Activated naive CD4-positive, alpha-beta T cell treated with anti-CD3 and anti-CD28 coated beads for 36 hours (primary cell): ENCODE measurements around the gene MYO10. TPM values are rescaled to one million over a fixed set of nuclear protein-coding genes. Genes with fewer than 3 reads are reported as not detected.

Experiments used
- CTCF ChIA-PET: fragments of 350-600 bp; sonication (Branson Sonifier 250); formaldehyde crosslinking; loops from one replicate; lab custom pipeline; 2021; ENCODE audit warnings: antibody characterized with exemption; lab: Charles Lee
- DNase-seq: peaks from one replicate; pipeline ENCODE4 v3.0.0-alpha.2; 2020
- H3K27ac Mint-ChIP-seq: one replicate; pipeline ENCODE4 v1.8.0; 2021; ENCODE audit warnings: mild to moderate bottlenecking, mixed read lengths
- H3K27me3 Mint-ChIP-seq: one replicate; pipeline ENCODE4 v1.8.0; 2021; ENCODE audit warnings: low read depth, mixed read lengths
- H3K36me3 Mint-ChIP-seq: one replicate; pipeline ENCODE4 v1.8.0; 2021; ENCODE audit warnings: low read depth, mixed read lengths
- H3K4me1 Mint-ChIP-seq: one replicate; pipeline ENCODE4 v1.8.0; 2021; ENCODE audit warnings: low read depth, mixed read lengths
- H3K4me3 Mint-ChIP-seq: one replicate; pipeline ENCODE4 v1.8.0; 2021; ENCODE audit warnings: mild to moderate bottlenecking, moderate library complexity, mixed read lengths
- H3K9me3 Mint-ChIP-seq: one replicate; pipeline ENCODE4 v1.8.0; 2021; ENCODE audit warnings: mixed read lengths
- intact Hi-C: fragments of 100-400 bp; cut with micrococcal nuclease; formaldehyde crosslinking; loops from one replicate; pipeline ENCODE4 v1.15.1; 2023
- total RNA-seq, 2 experiments: library from RNA; stranded (reverse); gene quantifications; one replicate each; pipeline ENCODE4 v1.2.3, GENCODE V29; 2021

MYO10 gene
- total RNA-seq, 2 experiments from 2014 or later: 0.05 to 0.27 TPM

GRCh38 chr5:16906255-16906654, 29.8 kb downstream of the MYO10 start:
- Mint-ChIP-seq H3K4me3 (no peak overlapping the region), H3K9me3 (peaks cover 2% of the 10 kb centered on the region), H3K4me1 (no peaks in the 10 kb centered on the region), H3K27me3 (peaks cover 2% of the 10 kb centered on the region), H3K27ac (no peak overlapping the region), H3K36me3 (peaks cover 1% of the 10 kb centered on the region)
- DNase-seq: no peak
- CTCF ChIA-PET: no interaction called here
- intact Hi-C loops: no loop called here

- CTCF ChIA-PET: no interaction called here
- no peaks in the 10 kb centered on the region for H3K4me1 Mint-ChIP-seq
- no peak overlapping the region for H3K4me3 Mint-ChIP-seq
Measured at GRCh38 chr5:16903480-16904300, 32.4 kb downstream of the MYO10 start.

GRCh38 chr5:16902846-16903245, 33.2 kb downstream of the MYO10 start:
- H3K4me3 Mint-ChIP-seq: no peak overlapping the region
- DNase-seq: no peak
- CTCF ChIA-PET: no interaction called here
- intact Hi-C loops: no loop called here
- H3K36me3 Mint-ChIP-seq: no peaks in the 10 kb centered on the region
- no peaks in the 10 kb centered on the region for H3K27me3 Mint-ChIP-seq
- no peaks in the 10 kb centered on the region for H3K9me3 Mint-ChIP-seq
- H3K4me1 Mint-ChIP-seq: no peaks in the 10 kb centered on the region
- H3K27ac Mint-ChIP-seq: no peak overlapping the region

More at GRCh38 chr5:16903480-16904300, 32.4 kb downstream of the MYO10 start:
- H3K27ac Mint-ChIP-seq: no peak overlapping the region
- intact Hi-C loops: no loop called here
- DNase-seq: no peak
- no peaks in the 10 kb centered on the region for H3K27me3 Mint-ChIP-seq
- peaks cover 1% of the 10 kb centered on the region for H3K36me3 Mint-ChIP-seq
- peaks cover 1% of the 10 kb centered on the region for H3K9me3 Mint-ChIP-seq

GRCh38 chr5:16901021-16901644, 35.0 kb downstream of the MYO10 start:
- no peaks in the 10 kb centered on the region for H3K27me3 Mint-ChIP-seq
- CTCF ChIA-PET: no interaction called here
- H3K4me3 Mint-ChIP-seq: no peak overlapping the region
- no peak for DNase-seq
- no peaks in the 10 kb centered on the region for H3K4me1 Mint-ChIP-seq
- no peak overlapping the region for H3K27ac Mint-ChIP-seq
- intact Hi-C loops: no loop called here
- no peaks in the 10 kb centered on the region for H3K36me3 Mint-ChIP-seq
- H3K9me3 Mint-ChIP-seq: no peaks in the 10 kb centered on the region

- Mint-ChIP-seq H3K27me3 (no peaks in the 10 kb centered on the region), H3K27ac (no peak overlapping the region), H3K36me3 (no peaks in the 10 kb centered on the region), H3K4me3 (no peak overlapping the region), H3K4me1 (no peaks in the 10 kb centered on the region), H3K9me3 (no peaks in the 10 kb centered on the region)
- CTCF ChIA-PET: no interaction called here
- no peak for DNase-seq
- intact Hi-C loops: no loop called here
Measured at GRCh38 chr5:16899171-16899570, 36.9 kb downstream of the MYO10 start.

- Mint-ChIP-seq H3K4me3 (no peak overlapping the region), H3K9me3 (no peaks in the 10 kb centered on the region), H3K27me3 (no peaks in the 10 kb centered on the region), H3K4me1 (no peaks in the 10 kb centered on the region), H3K36me3 (no peaks in the 10 kb centered on the region), H3K27ac (no peak overlapping the region)
- intact Hi-C loops: no loop called here
- CTCF ChIA-PET: no interaction called here
- no peak for DNase-seq
Measured at GRCh38 chr5:16897800-16898199, 38.3 kb downstream of the MYO10 start.

GRCh38 chr5:16897284-16897704, 38.8 kb downstream of the MYO10 start:
- Mint-ChIP-seq H3K4me3 (no peak overlapping the region), H3K4me1 (no peaks in the 10 kb centered on the region), H3K27ac (no peak overlapping the region), H3K36me3 (no peaks in the 10 kb centered on the region), H3K9me3 (no peaks in the 10 kb centered on the region), H3K27me3 (no peaks in the 10 kb centered on the region)
- intact Hi-C loops: no loop called here
- CTCF ChIA-PET: no interaction called here
- no peak for DNase-seq

GRCh38 chr5:16896767-16897166, 39.3 kb downstream of the MYO10 start:
- Mint-ChIP-seq H3K27me3 (no peaks in the 10 kb centered on the region), H3K36me3 (no peaks in the 10 kb centered on the region), H3K9me3 (no peaks in the 10 kb centered on the region), H3K4me1 (no peaks in the 10 kb centered on the region), H3K27ac (no peak overlapping the region), H3K4me3 (no peak overlapping the region)
- no peak for DNase-seq
- CTCF ChIA-PET: no interaction called here
- intact Hi-C loops: no loop called here

- Mint-ChIP-seq H3K27ac (no peak overlapping the region), H3K4me1 (no peaks in the 10 kb centered on the region)
Measured at GRCh38 chr5:16894236-16895057, 41.6 kb downstream of the MYO10 start.

GRCh38 chr5:16891033-16891432, 45.1 kb downstream of the MYO10 start:
- no peak overlapping the region for H3K4me3 Mint-ChIP-seq
- CTCF ChIA-PET: no interaction called here
- DNase-seq: no peak
- intact Hi-C loops: no loop called here
- H3K27ac Mint-ChIP-seq: no peak overlapping the region
- no peaks in the 10 kb centered on the region for H3K9me3 Mint-ChIP-seq
- no peaks in the 10 kb centered on the region for H3K4me1 Mint-ChIP-seq
- H3K36me3 Mint-ChIP-seq: no peaks in the 10 kb centered on the region
- H3K27me3 Mint-ChIP-seq: peaks cover 2% of the 10 kb centered on the region

More at GRCh38 chr5:16894236-16895057, 41.6 kb downstream of the MYO10 start:
- Mint-ChIP-seq H3K9me3 (no peaks in the 10 kb centered on the region), H3K36me3 (no peaks in the 10 kb centered on the region), H3K27me3 (no peaks in the 10 kb centered on the region), H3K4me3 (no peak overlapping the region)
- DNase-seq: no peak
- CTCF ChIA-PET: no interaction called here
- intact Hi-C loops: no loop called here

GRCh38 chr5:16889972-16890519, 46.0 kb downstream of the MYO10 start:
- no peaks in the 10 kb centered on the region for H3K4me1 Mint-ChIP-seq
- H3K36me3 Mint-ChIP-seq: no peaks in the 10 kb centered on the region
- intact Hi-C loops: no loop called here
- peaks cover 2% of the 10 kb centered on the region for H3K27me3 Mint-ChIP-seq
- no peak for DNase-seq
- CTCF ChIA-PET: no interaction called here
- H3K4me3 Mint-ChIP-seq: no peak overlapping the region
- H3K27ac Mint-ChIP-seq: no peak overlapping the region
- H3K9me3 Mint-ChIP-seq: no peaks in the 10 kb centered on the region

GRCh38 chr5:16889203-16889971, 46.7 kb downstream of the MYO10 start:
- DNase-seq: no peak
- H3K27me3 Mint-ChIP-seq: peaks cover 2% of the 10 kb centered on the region
- no peaks in the 10 kb centered on the region for H3K36me3 Mint-ChIP-seq
- H3K27ac Mint-ChIP-seq: no peak overlapping the region
- intact Hi-C loops: no loop called here
- H3K4me1 Mint-ChIP-seq: no peaks in the 10 kb centered on the region
- H3K4me3 Mint-ChIP-seq: no peak overlapping the region
- no peaks in the 10 kb centered on the region for H3K9me3 Mint-ChIP-seq
- CTCF ChIA-PET: no interaction called here
